Uterus (tissue), 4 donors: ENCODE data around the gene LRIG1. TPM values are rescaled to one million over a fixed set of nuclear protein-coding genes. Genes with fewer than 3 reads are reported as not detected.

Experiments
- DNase-seq, 2 donors: peaks; one replicate each; pipeline ENCODE4 v3.0.0-alpha.2; 2019 to 2020
- H3K27ac ChIP-seq, 2 donors: fragments of 200-600 bp; sonication (generic); 1 replicate in 1 of 2; 2 replicates in 1 of 2; pipeline ENCODE4 v1.5.1; 2016 to 2018
- H3K27me3 ChIP-seq, 2 donors: fragments of 200-600 bp; sonication (generic); one replicate each; pipeline ENCODE4 v1.5.1; 2018 to 2019; ENCODE audit warnings: control low read depth in 1 of 2
- H3K36me3 ChIP-seq, 2 donors: fragments of 200-600 bp; sonication (generic); one replicate each; pipeline ENCODE4 v1.5.1; 2019; ENCODE audit warnings: control low read depth in 1 of 2
- H3K4me1 ChIP-seq, 2 donors: fragments of 200-600 bp; sonication (generic); one replicate each; pipeline ENCODE4 v1.5.1; 2018 to 2019; ENCODE audit warnings: control low read depth in 1 of 2
- H3K4me3 ChIP-seq, 2 donors: fragments of 200-600 bp; sonication (generic); 1 replicate in 1 of 2; 2 replicates in 1 of 2; pipeline ENCODE4 v1.5.1; 2018 to 2019; ENCODE audit warnings: mild to moderate bottlenecking in 1 of 2
- H3K9me3 ChIP-seq, 2 donors: fragments of 200-600 bp; sonication (generic); one replicate each; pipeline ENCODE4 v1.5.1; 2019; ENCODE audit warnings: control low read depth in 1 of 2
- POLR2A ChIP-seq, 2 donors: fragments of 450-650 bp; IDR thresholded peaks; one replicate each; pipeline ENCODE4 v1.6.1; 2016; ENCODE audit warnings: antibody characterized with exemption in 2 of 2, mild to moderate bottlenecking in 1 of 2, moderate library complexity in 1 of 2
- intact Hi-C: fragments of 100-400 bp; cut with DNase I; formaldehyde crosslinking; loops from one replicate; pipeline ENCODE4 v1.15.1; 2023; ENCODE audit warnings: low total_unique reads
- total RNA-seq, 4 donors: library from RNA; depleted of rRNA in 3 of 4; stranded (reverse); fragments of >200 nt in 3 of 4; gene quantifications; one replicate each; pipeline versions ENCODE4 v1.1.0 to v1.2.4, GENCODE V29; 2014 to 2023
- TF ChIP-seq, protein P1 (sequence below), 4 experiments: fragments of 200-600 bp in 2 of 4; fragments of 450-650 bp in 2 of 4; sonication (generic) in 2 of 4; IDR thresholded peaks; one replicate each; pipeline ENCODE4 v1.5.1; 2016 to 2019; ENCODE audit warnings: antibody characterized with exemption in 4 of 4, mild to moderate bottlenecking in 2 of 4, moderate library complexity in 1 of 4
- donor health status: DM: yes; HTN: yes; CAD: no.

LRIG1 gene
- total RNA-seq, 4 donors from 2014 or later: 20.9 to 108 (median 69.6) TPM

DNA sequence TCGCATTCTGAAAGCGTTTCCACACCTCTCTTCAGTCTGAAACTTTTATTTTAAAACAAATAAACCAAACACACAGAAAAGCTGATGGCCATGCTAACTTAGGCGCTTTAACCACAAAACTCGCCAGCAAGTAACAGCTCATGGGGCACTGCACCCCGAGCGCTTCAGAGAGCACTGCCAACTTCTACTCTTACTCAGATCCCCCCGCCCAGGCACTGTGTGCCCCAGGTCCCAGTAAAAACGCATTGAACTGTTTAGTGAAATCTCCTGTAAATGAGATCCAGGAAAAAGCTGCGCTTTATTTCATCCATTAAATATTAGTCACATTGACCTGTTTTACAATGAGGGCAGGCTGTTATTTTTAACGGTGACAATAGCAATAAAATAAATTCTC, 99.7 kb downstream of the LRIG1 start:
- H3K9me3 ChIP-seq: no peaks in the 10 kb centered on the region
- no peaks in the 10 kb centered on the region for H3K27me3 ChIP-seq
- DNase-seq: peak in 1 of 2 donors; percentile 12
- no peaks in the 10 kb centered on the region for H3K4me1 ChIP-seq
- intact Hi-C loops: loop anchor here (10.0 kb wide), 2 partner anchors 104 to 414 kb away; partner anchors contain the start of gene LRIG1
- no peaks in the 10 kb centered on the region for H3K36me3 ChIP-seq
- H3K4me3 ChIP-seq: no peak overlapping the region
- H3K27ac ChIP-seq: peak overlapping the region; percentile 17 to 40
- TF ChIP-seq, protein P1, sequence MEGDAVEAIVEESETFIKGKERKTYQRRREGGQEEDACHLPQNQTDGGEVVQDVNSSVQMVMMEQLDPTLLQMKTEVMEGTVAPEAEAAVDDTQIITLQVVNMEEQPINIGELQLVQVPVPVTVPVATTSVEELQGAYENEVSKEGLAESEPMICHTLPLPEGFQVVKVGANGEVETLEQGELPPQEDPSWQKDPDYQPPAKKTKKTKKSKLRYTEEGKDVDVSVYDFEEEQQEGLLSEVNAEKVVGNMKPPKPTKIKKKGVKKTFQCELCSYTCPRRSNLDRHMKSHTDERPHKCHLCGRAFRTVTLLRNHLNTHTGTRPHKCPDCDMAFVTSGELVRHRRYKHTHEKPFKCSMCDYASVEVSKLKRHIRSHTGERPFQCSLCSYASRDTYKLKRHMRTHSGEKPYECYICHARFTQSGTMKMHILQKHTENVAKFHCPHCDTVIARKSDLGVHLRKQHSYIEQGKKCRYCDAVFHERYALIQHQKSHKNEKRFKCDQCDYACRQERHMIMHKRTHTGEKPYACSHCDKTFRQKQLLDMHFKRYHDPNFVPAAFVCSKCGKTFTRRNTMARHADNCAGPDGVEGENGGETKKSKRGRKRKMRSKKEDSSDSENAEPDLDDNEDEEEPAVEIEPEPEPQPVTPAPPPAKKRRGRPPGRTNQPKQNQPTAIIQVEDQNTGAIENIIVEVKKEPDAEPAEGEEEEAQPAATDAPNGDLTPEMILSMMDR (IDR thresholded peaks at IDR 0.05): no peak
- no peak for TF ChIP-seq POLR2A (IDR thresholded peaks at IDR 0.05)

DNA sequence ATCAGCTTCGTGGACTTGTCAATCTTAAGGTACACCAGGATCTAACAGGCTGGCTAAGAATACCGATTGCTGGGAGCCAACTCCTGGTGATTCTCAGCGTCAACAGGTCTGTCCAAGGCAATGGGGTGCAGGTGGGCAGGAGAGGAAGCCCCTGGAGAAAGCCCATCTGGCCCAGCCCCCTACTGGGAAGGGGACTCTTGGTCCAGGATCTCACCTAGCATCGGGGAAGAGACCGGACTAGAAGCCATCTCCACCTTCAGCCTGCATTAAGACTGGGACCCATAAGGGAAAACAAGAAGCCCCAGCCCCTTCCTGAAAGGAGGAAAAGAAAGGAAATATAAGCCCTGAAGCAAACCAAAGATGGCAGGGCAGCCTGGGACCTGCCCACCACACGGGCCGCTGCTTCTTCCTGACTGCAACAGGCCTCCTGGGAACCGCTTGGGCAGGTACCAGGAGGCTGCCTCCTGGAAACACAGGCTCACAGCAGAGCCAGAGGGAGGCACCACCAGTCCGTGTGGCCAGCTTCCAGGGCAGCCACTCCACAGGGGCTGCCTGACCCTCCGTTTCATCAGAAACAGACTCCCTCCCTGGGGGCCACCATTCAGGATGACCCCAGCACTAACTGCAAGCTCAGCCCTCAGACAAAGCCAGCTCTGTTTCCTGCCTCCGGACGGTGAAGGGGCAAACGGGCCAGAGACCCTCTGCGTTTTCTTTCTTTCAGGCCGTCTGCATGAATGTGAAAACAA, 100.2 kb downstream of the LRIG1 start:
- Histone ChIP-seq H3K4me3 (no peak overlapping the region), H3K27me3 (no peaks in the 10 kb centered on the region), H3K4me1 (no peaks in the 10 kb centered on the region), H3K9me3 (no peaks in the 10 kb centered on the region), H3K27ac (peak overlapping the region in 1 of 2 donors; percentile 40), H3K36me3 (no peaks in the 10 kb centered on the region)
- intact Hi-C loops: loop anchor here (10.0 kb wide), 2 partner anchors 104 to 414 kb away; partner anchors contain the start of gene LRIG1
- TF ChIP-seq, protein P1 (IDR thresholded peaks at IDR 0.05): peak in 1 of 4 experiments; percentile 9
- no peak for TF ChIP-seq POLR2A (IDR thresholded peaks at IDR 0.05)
- peak in 1 of 2 donors; percentile 12 for DNase-seq

DNA sequence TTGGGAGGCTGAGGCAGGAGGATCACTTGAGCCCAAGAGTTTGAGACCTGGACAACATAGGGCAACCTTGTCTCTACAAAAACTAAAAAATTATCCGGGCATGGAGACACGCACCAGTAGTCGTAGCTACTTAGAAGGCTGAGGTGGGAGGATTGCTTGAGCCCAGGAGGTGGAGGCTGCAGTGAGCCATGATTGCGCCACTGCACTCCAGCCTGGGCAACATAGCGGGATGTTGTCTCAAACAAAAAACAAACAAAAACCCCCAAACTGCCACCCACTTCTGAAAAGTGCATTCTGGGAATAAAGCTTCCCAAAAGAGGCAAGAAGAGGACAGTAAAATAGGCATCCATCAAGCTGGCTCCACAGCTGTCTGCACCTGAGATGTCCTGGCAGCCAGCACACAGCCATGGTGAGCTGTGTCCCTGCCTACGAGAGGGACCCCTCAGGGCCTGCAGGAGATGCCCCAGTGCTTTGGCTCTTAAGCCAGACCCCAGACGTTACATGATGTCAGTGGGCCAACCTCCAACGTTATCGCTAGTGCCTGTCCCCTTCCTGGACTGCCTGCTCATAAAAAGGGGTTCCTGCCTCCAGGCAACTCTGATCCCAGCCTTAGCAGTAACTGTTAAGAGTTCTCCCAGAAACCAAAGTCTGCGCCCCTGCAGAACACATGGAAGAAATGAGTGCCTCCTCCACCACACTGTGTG, 101.1 kb downstream of the LRIG1 start:
- no peaks in the 10 kb centered on the region for H3K27me3 ChIP-seq
- intact Hi-C loops: loop anchor here (10.0 kb wide), 2 partner anchors 105 to 415 kb away; partner anchors contain the start of gene LRIG1
- no peak for DNase-seq
- no peak overlapping the region for H3K27ac ChIP-seq
- TF ChIP-seq, protein P1 (IDR thresholded peaks at IDR 0.05): no peak
- no peak for TF ChIP-seq POLR2A (IDR thresholded peaks at IDR 0.05)
- H3K4me3 ChIP-seq: no peak overlapping the region
- H3K9me3 ChIP-seq: no peaks in the 10 kb centered on the region
- H3K4me1 ChIP-seq: no peaks in the 10 kb centered on the region
- no peaks in the 10 kb centered on the region for H3K36me3 ChIP-seq

DNA sequence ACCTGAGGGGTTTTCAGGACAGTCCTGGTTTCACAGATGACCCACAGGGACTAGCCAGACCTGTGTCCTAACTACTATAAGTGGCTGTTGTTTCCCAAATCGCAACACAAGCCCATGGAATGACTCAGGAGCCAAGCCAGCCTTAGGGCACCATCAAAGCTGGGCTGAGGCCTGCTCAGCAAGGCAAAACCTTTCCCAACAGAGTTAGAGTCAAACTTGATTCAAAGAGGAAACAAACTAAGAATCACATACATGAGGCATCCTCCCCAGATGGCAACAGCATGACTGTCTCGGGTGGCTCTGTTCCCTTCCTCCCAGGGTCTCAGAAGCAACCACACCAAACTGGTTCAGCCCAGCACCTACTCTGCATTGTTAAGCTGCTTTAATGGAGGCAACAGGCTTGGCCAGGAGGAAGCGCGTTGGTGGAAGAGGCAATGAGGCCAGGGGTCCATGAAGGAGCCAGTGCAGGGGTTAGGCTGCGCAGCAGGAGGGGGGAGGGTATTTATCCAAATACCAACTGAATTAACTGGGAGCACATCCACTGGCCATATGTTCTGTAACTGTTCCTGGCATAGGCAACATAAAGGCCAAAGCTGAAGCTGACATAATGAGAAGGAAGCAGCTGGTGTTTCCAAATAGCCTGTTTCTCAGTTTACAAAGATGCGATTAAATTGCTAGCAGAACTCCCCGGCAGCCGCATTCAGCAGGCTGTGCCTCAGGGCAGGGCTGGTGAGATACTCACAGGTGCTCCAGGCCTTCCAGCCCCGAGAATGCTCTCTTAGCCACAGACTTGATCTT, 102.4 kb downstream of the LRIG1 start:
- Histone ChIP-seq H3K4me1 (peaks cover under 1 to 10% of the 10 kb centered on the region in 2 donors), H3K27ac (peak overlapping the region in 1 of 2 donors; percentile 6), H3K36me3 (no peaks in the 10 kb centered on the region), H3K9me3 (no peaks in the 10 kb centered on the region), H3K4me3 (no peak overlapping the region), H3K27me3 (no peaks in the 10 kb centered on the region)
- TF ChIP-seq, protein P1 (IDR thresholded peaks at IDR 0.05): no peak
- no peak for TF ChIP-seq POLR2A (IDR thresholded peaks at IDR 0.05)
- DNase-seq: no peak
- intact Hi-C loops: no loop called here
